Osteoblast (primary cell): ENCODE results near the gene PAIP2B. TPM values are rescaled to one million over a fixed set of nuclear protein-coding genes. Genes with fewer than 3 reads are reported as not detected.

ENCODE experiments used
- DNase-seq: peaks from one replicate; pipeline ENCODE4 v3.0.0; 2011; ENCODE audit warnings: low spot score, mixed read lengths; ENCODE audit not compliant: insufficient read length; ENCODE audit errors: missing footprints
- H2AFZ ChIP-seq: 2 replicates; pipeline ENCODE4 v1.6.0; 2011; ENCODE audit warnings: mild to moderate bottlenecking, low read length
- H3K27ac ChIP-seq: 2 replicates; pipeline ENCODE4 v1.5.1; 2011; ENCODE audit warnings: mild to moderate bottlenecking, low read depth, low read length, moderate library complexity
- H3K27me3 ChIP-seq: 2 replicates; pipeline ENCODE4 v1.6.0; 2012; ENCODE audit warnings: mild to moderate bottlenecking, control low read depth, inconsistent platforms, low read length, moderate library complexity; ENCODE audit not compliant: insufficient read depth
- H3K36me3 ChIP-seq: 2 replicates; pipeline ENCODE4 v1.5.1; 2011; ENCODE audit warnings: mild to moderate bottlenecking, low read length, control low read depth, moderate library complexity; ENCODE audit not compliant: insufficient read depth
- H3K4me1 ChIP-seq: 2 replicates; pipeline ENCODE4 v1.5.1; 2011; ENCODE audit warnings: mild to moderate bottlenecking, low read length, control low read depth, moderate library complexity; ENCODE audit not compliant: insufficient read depth
- H3K4me2 ChIP-seq: 2 replicates; pipeline ENCODE4 v1.6.0; 2011; ENCODE audit warnings: mild to moderate bottlenecking, low read length; ENCODE audit not compliant: insufficient read depth
- H3K4me3 ChIP-seq: fragments of 200-600 bp; sonication (generic); 3 replicates; pipeline ENCODE4 v1.5.1; 2012; ENCODE audit warnings: mild to moderate bottlenecking, low read length, inconsistent platforms; ENCODE audit not compliant: insufficient read depth
- H3K79me2 ChIP-seq: 2 replicates; pipeline ENCODE4 v1.6.0; 2012; ENCODE audit warnings: mild to moderate bottlenecking, low read length, control low read depth, inconsistent platforms; ENCODE audit not compliant: insufficient read depth
- H3K9me3 ChIP-seq: 2 replicates; pipeline ENCODE4 v1.5.1; 2011; ENCODE audit warnings: low read depth, low read length, control low read depth
- H4K20me1 ChIP-seq: 2 replicates; pipeline ENCODE4 v1.6.0; 2012; ENCODE audit warnings: mild to moderate bottlenecking, low read length, control low read depth; ENCODE audit not compliant: insufficient read depth
- total RNA-seq: library from RNA; depleted of rRNA; stranded (reverse); fragments of >200 nt; gene quantifications from 2 replicates; pipeline ENCODE4 v1.2.3, GENCODE V29; 2012
- TF ChIP-seq, protein P1 (sequence below): IDR thresholded peaks from 2 replicates; pipeline ENCODE4 v1.5.1; 2011; ENCODE audit warnings: mild to moderate bottlenecking, low read depth, low read length, moderate library complexity; ENCODE audit errors: extremely low read depth

Gene PAIP2B
- total RNA-seq, 1 donor: 0.36 TPM

GRCh38 chr2:71210292-71210691 lies 16.6 kb downstream of the PAIP2B start:
- Histone ChIP-seq H3K4me1 (no peaks in the 10 kb centered on the region), H3K27me3 (peaks cover 18% of the 10 kb centered on the region), H3K4me2 (no peak overlapping the region), H4K20me1 (no peaks in the 10 kb centered on the region), H3K36me3 (no peaks in the 10 kb centered on the region), H3K79me2 (no peaks in the 10 kb centered on the region), H2AFZ (no peak overlapping the region), H3K4me3 (no peak overlapping the region), H3K27ac (no peak overlapping the region), H3K9me3 (no peaks in the 10 kb centered on the region)
- DNase-seq: no peak
- TF ChIP-seq, protein P1, sequence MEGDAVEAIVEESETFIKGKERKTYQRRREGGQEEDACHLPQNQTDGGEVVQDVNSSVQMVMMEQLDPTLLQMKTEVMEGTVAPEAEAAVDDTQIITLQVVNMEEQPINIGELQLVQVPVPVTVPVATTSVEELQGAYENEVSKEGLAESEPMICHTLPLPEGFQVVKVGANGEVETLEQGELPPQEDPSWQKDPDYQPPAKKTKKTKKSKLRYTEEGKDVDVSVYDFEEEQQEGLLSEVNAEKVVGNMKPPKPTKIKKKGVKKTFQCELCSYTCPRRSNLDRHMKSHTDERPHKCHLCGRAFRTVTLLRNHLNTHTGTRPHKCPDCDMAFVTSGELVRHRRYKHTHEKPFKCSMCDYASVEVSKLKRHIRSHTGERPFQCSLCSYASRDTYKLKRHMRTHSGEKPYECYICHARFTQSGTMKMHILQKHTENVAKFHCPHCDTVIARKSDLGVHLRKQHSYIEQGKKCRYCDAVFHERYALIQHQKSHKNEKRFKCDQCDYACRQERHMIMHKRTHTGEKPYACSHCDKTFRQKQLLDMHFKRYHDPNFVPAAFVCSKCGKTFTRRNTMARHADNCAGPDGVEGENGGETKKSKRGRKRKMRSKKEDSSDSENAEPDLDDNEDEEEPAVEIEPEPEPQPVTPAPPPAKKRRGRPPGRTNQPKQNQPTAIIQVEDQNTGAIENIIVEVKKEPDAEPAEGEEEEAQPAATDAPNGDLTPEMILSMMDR: no peak

DNA sequence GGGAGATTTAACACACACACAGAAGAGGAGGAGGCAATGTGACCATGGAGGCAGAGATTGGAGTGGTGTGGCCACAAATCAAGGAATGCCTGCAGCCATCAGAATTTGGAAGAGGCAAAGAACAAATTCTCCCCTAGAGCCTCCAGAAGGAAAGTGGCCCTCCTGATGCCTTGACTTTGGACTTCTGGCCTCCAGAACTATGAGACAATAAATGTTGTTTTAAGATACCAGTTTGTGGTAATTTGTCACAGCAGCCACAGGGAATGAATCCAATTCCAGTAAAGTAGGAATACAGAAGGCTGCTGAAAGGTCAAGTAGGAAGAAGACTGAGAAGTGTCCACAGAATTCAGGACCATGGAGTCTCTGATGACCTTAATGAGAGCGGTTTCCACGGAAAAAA lies 18.1 kb downstream of the PAIP2B start:
- Histone ChIP-seq H3K27me3 (peaks cover 18% of the 10 kb centered on the region), H3K9me3 (no peaks in the 10 kb centered on the region), H2AFZ (no peak overlapping the region), H3K4me2 (no peak overlapping the region), H3K4me1 (no peaks in the 10 kb centered on the region), H4K20me1 (no peaks in the 10 kb centered on the region), H3K36me3 (no peaks in the 10 kb centered on the region), H3K79me2 (no peaks in the 10 kb centered on the region), H3K27ac (no peak overlapping the region), H3K4me3 (no peak overlapping the region)
- TF ChIP-seq, protein P1: no peak
- no peak for DNase-seq

DNA sequence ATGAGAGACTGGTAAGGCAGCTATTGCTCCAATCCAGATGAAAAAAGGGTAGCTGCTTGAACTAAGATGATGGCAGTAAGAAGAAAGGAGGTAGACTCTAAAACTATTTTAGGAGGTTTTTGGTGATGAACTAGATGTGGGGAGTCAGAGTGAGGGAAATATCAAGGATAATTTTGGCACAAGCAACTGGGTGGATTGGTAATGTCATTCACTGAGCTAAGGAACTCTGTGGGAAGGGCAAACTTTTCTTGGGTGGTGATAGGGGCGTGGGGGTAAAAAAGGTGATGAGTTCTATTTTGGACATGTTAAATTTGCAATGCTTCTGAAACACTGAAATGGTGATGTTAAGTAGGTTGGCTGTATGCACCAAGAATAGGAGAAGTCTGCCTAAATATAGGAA lies 19.3 kb downstream of the PAIP2B start:
- H3K4me3 ChIP-seq: no peak overlapping the region
- TF ChIP-seq, protein P1: no peak
- H2AFZ ChIP-seq: no peak overlapping the region
- no peak for DNase-seq
- no peaks in the 10 kb centered on the region for H3K4me1 ChIP-seq
- H3K27me3 ChIP-seq: peaks cover 23% of the 10 kb centered on the region
- H3K36me3 ChIP-seq: no peaks in the 10 kb centered on the region
- H3K4me2 ChIP-seq: no peak overlapping the region
- H3K79me2 ChIP-seq: no peaks in the 10 kb centered on the region
- H4K20me1 ChIP-seq: no peaks in the 10 kb centered on the region
- no peak overlapping the region for H3K27ac ChIP-seq
- no peaks in the 10 kb centered on the region for H3K9me3 ChIP-seq

DNA sequence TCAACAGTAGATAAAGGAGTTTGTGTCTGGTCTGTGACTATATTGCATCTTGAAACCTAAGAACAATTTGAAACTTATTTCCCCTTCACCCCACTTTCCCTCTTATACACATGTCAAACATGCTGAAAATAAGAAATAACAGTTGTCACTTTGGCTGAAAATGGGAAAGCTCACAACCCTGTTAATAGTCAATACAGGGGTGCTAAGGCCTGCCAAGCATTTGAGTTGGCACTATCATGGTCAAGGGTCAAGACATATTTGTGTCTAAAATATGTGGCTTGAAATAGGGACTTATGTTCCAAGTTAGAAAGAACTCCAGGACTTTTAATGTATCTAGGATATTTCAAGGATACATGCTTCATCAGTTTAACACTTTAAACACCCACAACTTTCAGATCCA lies 20.6 kb downstream of the PAIP2B start:
- TF ChIP-seq, protein P1: no peak
- no peak overlapping the region for H3K4me2 ChIP-seq
- DNase-seq: no peak

More for the DNA sequence above, 20.6 kb downstream of the PAIP2B start:
- H3K27me3 ChIP-seq: peaks cover 23% of the 10 kb centered on the region
- H3K27ac ChIP-seq: no peak overlapping the region
- H3K79me2 ChIP-seq: no peaks in the 10 kb centered on the region
- no peaks in the 10 kb centered on the region for H4K20me1 ChIP-seq
- no peak overlapping the region for H3K4me3 ChIP-seq
- no peaks in the 10 kb centered on the region for H3K9me3 ChIP-seq
- no peak overlapping the region for H2AFZ ChIP-seq
- no peaks in the 10 kb centered on the region for H3K36me3 ChIP-seq
- H3K4me1 ChIP-seq: no peaks in the 10 kb centered on the region
